ENCODE data around the gene ZNF816.

DNA sequence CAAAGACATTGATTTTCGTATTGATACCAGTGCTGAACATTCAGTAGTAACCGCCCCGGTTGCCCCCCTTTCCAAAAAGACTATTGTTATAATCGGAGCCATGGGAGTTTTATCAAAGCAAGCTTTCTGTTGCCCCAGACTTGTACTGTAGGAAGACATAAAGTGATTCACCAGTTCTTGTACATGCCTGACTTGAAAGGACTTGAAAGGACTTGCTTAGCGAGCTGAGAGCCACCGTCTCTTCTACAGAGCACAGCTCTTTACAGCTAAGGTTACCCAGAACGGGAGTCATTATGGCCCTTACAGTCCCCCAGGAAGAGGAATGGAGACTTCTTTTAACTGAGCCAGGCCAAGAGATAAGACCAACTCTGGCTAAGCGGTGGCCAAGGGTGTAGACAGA is 5.1 kb downstream of the ZNF816 start:
- TF ChIP-seq, protein P1, sequence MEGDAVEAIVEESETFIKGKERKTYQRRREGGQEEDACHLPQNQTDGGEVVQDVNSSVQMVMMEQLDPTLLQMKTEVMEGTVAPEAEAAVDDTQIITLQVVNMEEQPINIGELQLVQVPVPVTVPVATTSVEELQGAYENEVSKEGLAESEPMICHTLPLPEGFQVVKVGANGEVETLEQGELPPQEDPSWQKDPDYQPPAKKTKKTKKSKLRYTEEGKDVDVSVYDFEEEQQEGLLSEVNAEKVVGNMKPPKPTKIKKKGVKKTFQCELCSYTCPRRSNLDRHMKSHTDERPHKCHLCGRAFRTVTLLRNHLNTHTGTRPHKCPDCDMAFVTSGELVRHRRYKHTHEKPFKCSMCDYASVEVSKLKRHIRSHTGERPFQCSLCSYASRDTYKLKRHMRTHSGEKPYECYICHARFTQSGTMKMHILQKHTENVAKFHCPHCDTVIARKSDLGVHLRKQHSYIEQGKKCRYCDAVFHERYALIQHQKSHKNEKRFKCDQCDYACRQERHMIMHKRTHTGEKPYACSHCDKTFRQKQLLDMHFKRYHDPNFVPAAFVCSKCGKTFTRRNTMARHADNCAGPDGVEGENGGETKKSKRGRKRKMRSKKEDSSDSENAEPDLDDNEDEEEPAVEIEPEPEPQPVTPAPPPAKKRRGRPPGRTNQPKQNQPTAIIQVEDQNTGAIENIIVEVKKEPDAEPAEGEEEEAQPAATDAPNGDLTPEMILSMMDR (IDR thresholded peaks at IDR 0.05), result no peak
- no peak for TF ChIP-seq ZFX (IDR thresholded peaks at IDR 0.05; ENCODE audit: borderline replicate concordance)

Measured in 22Rv1 (cell line).